Left lung (tissue), 10 donors: ENCODE data around the gene TBC1D30. TPM values are rescaled to one million over a fixed set of nuclear protein-coding genes. Genes with fewer than 3 reads are reported as not detected.

Experiments used
- ATAC-seq: fragments of 200-7000 bp; cut with Tn5 transposase; one replicate; pipeline ENCODE4 v1.9.1; 2020; ENCODE audit warnings: moderate library complexity
- DNase-seq, 4 donors: peaks; one replicate each; pipeline ENCODE4 v3.0.0-alpha.2; 2013 to 2020
- H3K27ac ChIP-seq, 2 donors: fragments of 200-600 bp; sonication (generic) in 1 of 2; one replicate each; pipeline versions ENCODE4 v1.5.0 to v1.8.0; 2020 to 2021
- H3K27me3 ChIP-seq, 2 donors: fragments of 200-600 bp; sonication (generic) in 1 of 2; one replicate each; pipeline versions ENCODE4 v1.5.0 to v1.8.0; 2020 to 2021
- H3K36me3 ChIP-seq, 2 donors: fragments of 200-600 bp; sonication (generic) in 1 of 2; one replicate each; pipeline versions ENCODE4 v1.5.0 to v1.8.0; 2020 to 2021
- H3K4me1 ChIP-seq, 2 donors: fragments of 200-600 bp; one replicate each; pipeline ENCODE4 v1.8.0; 2021
- H3K4me3 ChIP-seq, 2 donors: fragments of 200-600 bp; sonication (generic) in 1 of 2; one replicate each; pipeline versions ENCODE4 v1.5.0 to v1.8.0; 2020 to 2021; ENCODE audit warnings: mild to moderate bottlenecking in 1 of 2
- H3K9me3 ChIP-seq, 2 donors: fragments of 200-600 bp; sonication (generic) in 1 of 2; one replicate each; pipeline versions ENCODE4 v1.5.0 to v1.8.0; 2020 to 2021
- intact Hi-C, 2 donors: fragments of 100-400 bp; cut with DNase I; formaldehyde crosslinking; loops; one replicate each; pipeline versions ENCODE4 v1.11.2 to v1.14.2; 2022
- polyA plus RNA-seq, 6 donors: library from polyadenylated mRNA; unstranded; fragments of 120-200 nt; gene quantifications; one replicate each; pipeline ENCODE4 v1.2.1, GENCODE V29; 2013; ENCODE audit not compliant: insufficient read length in 6 of 6
- total RNA-seq, 2 donors: library from RNA; stranded (reverse); fragmentation: NEBNext Ultra II Directional; extraction: Animal tissue kit (Norgen Biotek cat#: 25700); gene quantifications; one replicate each; pipeline ENCODE4 v1.2.1, GENCODE V29; 2021
- TF ChIP-seq, protein P1 (sequence below), 2 donors: fragments of 200-600 bp; sonication (generic) in 1 of 2; IDR thresholded peaks; one replicate each; pipeline versions ENCODE4 v1.5.0 to v1.8.0; 2021; ENCODE audit warnings: antibody characterized with exemption in 2 of 2
- donor health status: DM: no; HTN: yes; CAD: no.
- donor health status: DM: no; HTN: no; CAD: no.

The TBC1D30 gene
- total and polyA plus RNA-seq, 8 donors, result 4.3 to 15.8 (median 11.0) TPM

DNA sequence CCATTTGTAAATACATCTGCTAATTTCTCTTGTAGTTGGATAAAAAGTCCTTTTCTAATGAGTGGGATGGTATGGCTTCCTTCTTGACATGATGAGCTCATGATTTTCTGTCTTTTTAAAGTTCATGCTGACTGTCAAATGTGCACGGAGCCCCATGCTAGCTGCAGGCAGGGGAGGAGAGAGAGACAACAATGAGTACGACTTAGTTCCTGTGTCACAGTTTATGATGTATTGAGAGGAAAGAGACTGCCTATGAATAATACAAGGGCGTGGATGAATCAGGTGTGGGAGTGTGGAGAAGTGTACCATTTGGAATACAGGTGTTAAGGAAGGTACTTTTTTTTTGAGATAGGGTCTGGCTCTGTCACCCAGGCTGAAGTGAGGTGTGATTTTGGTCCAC is 10.7 kb upstream of the TBC1D30 start:
- Histone ChIP-seq H3K9me3 (no peaks in the 10 kb centered on the region), H3K27me3 (no peaks in the 10 kb centered on the region), H3K27ac (no peak overlapping the region), H3K4me1 (no peaks in the 10 kb centered on the region), H3K4me3 (no peak overlapping the region), H3K36me3 (no peaks in the 10 kb centered on the region)
- DNase-seq (no peak), ATAC-seq (no peak)
- TF ChIP-seq, protein P1, sequence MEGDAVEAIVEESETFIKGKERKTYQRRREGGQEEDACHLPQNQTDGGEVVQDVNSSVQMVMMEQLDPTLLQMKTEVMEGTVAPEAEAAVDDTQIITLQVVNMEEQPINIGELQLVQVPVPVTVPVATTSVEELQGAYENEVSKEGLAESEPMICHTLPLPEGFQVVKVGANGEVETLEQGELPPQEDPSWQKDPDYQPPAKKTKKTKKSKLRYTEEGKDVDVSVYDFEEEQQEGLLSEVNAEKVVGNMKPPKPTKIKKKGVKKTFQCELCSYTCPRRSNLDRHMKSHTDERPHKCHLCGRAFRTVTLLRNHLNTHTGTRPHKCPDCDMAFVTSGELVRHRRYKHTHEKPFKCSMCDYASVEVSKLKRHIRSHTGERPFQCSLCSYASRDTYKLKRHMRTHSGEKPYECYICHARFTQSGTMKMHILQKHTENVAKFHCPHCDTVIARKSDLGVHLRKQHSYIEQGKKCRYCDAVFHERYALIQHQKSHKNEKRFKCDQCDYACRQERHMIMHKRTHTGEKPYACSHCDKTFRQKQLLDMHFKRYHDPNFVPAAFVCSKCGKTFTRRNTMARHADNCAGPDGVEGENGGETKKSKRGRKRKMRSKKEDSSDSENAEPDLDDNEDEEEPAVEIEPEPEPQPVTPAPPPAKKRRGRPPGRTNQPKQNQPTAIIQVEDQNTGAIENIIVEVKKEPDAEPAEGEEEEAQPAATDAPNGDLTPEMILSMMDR (IDR thresholded peaks at IDR 0.05), result no peak
- intact Hi-C loops, result no loop called here

GRCh38 chr12:64814432-64814831 is 10.0 kb upstream of the TBC1D30 start:
- TF ChIP-seq, protein P1 (IDR thresholded peaks at IDR 0.05), result no peak
- H3K4me3 ChIP-seq, result no peak overlapping the region
- no peaks in the 10 kb centered on the region for H3K4me1 ChIP-seq
- H3K36me3 ChIP-seq, result no peaks in the 10 kb centered on the region
- DNase-seq (no peak), ATAC-seq (no peak)
- no peaks in the 10 kb centered on the region for H3K27me3 ChIP-seq
- H3K27ac ChIP-seq, result no peak overlapping the region
- H3K9me3 ChIP-seq, result no peaks in the 10 kb centered on the region
- intact Hi-C loops, result no loop called here

- no peak for ATAC-seq
- Histone ChIP-seq H3K9me3 (peaks cover 0 to 2% of the 10 kb centered on the region in 2 donors), H3K4me1 (peaks cover 10% of the 10 kb centered on the region in 2 donors), H3K27me3 (peaks cover 15 to 33% of the 10 kb centered on the region in 2 donors), H3K4me3 (no peak overlapping the region), H3K36me3 (no peaks in the 10 kb centered on the region), H3K27ac (no peak overlapping the region)
- intact Hi-C loops, result no loop called here
- DNase-seq, result no peak
- TF ChIP-seq, protein P1 (IDR thresholded peaks at IDR 0.05), result no peak
Observed at GRCh38 chr12:64819816-64820402, 4.5 kb upstream of the TBC1D30 start.

DNA sequence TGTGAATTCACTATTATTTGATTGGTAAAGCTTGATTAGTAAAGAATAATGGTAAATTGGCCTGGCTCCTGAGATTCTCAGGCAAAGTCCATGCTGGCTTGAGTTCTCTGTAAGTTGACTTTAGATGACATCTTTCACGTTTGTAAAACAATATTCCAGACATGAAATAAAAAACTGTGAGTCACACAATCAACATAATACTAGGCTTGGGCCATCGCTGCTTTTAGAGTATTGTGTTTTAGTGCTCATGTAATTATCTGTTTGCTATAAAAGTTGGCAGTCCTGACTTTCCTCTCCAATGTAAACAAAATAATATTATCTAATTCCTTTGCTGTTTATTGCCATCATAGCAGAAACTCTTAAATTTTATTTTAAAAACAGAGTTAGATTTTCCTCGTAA is 3.9 kb upstream of the TBC1D30 start:
- intact Hi-C loops, result no loop called here
- Histone ChIP-seq H3K36me3 (no peaks in the 10 kb centered on the region), H3K9me3 (peaks cover 0 to 2% of the 10 kb centered on the region in 2 donors), H3K4me1 (peaks cover 16% of the 10 kb centered on the region in 2 donors), H3K4me3 (no peak overlapping the region), H3K27ac (no peak overlapping the region), H3K27me3 (peaks cover 22 to 40% of the 10 kb centered on the region in 2 donors)
- ATAC-seq (no peak), DNase-seq (no peak)
- TF ChIP-seq, protein P1 (IDR thresholded peaks at IDR 0.05), result no peak

- intact Hi-C loops, result no loop called here
- H3K27ac ChIP-seq, result no peak overlapping the region
- H3K36me3 ChIP-seq, result no peaks in the 10 kb centered on the region
- DNase-seq, result no peak
- no peak for ATAC-seq
- TF ChIP-seq, protein P1 (IDR thresholded peaks at IDR 0.05), result no peak
- no peak overlapping the region for H3K4me3 ChIP-seq
- H3K27me3 ChIP-seq, result peaks cover 27 to 46% of the 10 kb centered on the region in 2 donors
- peaks cover 0 to 2% of the 10 kb centered on the region in 2 donors for H3K9me3 ChIP-seq
- peaks cover 16 to 22% of the 10 kb centered on the region in 2 donors for H3K4me1 ChIP-seq
Observed at GRCh38 chr12:64821116-64821630, 3.3 kb upstream of the TBC1D30 start.
